Right atrium auricular region (tissue), 2 donors: ENCODE measurements around the gene TSPAN16. TPM values are rescaled to one million over a fixed set of nuclear protein-coding genes. Genes with fewer than 3 reads are reported as not detected.

Experiments used
- DNase-seq: peaks from one replicate; pipeline ENCODE4 v3.0.0-alpha.2; 2019; ENCODE audit warnings: low spot score
- H3K27ac ChIP-seq, 2 donors: fragments of 200-600 bp; sonication (generic); 1 replicate in 1 of 2; 2 replicates in 1 of 2; pipeline ENCODE4 v1.5.1; 2016 to 2019
- H3K27me3 ChIP-seq, 2 donors: fragments of 200-600 bp; sonication (generic); one replicate each; pipeline versions ENCODE4 v1.5.1 to v1.6.0; 2017 to 2019
- H3K36me3 ChIP-seq: fragments of 200-600 bp; sonication (generic); one replicate; pipeline ENCODE4 v1.5.1; 2016
- H3K4me1 ChIP-seq, 2 donors: fragments of 200-600 bp; sonication (generic); one replicate each; pipeline versions ENCODE4 v1.5.1 to v1.6.0; 2017 to 2019
- H3K4me3 ChIP-seq, 2 donors: fragments of 200-600 bp; sonication (generic); 1 replicate in 1 of 2; 2 replicates in 1 of 2; pipeline ENCODE4 v1.5.1; 2017 to 2019; ENCODE audit warnings: mild to moderate bottlenecking in 1 of 2, moderate library complexity in 1 of 2
- H3K9me3 ChIP-seq, 2 donors: fragments of 200-600 bp; sonication (generic); one replicate each; pipeline ENCODE4 v1.5.1; 2019
- total RNA-seq, 2 donors: library from RNA; depleted of rRNA; stranded (reverse); fragments of >200 nt; gene quantifications; one replicate each; pipeline ENCODE4 v1.1.0, GENCODE V29; 2016
- TF ChIP-seq, protein P1 (sequence below), 2 donors: fragments of 200-600 bp; sonication (generic); IDR thresholded peaks; one replicate each; pipeline ENCODE4 v1.5.1; 2019; ENCODE audit warnings: antibody characterized with exemption in 2 of 2

TSPAN16 gene
- total RNA-seq, 2 donors from 2014 or later: not detected

- no peak overlapping the region for H3K4me3 ChIP-seq
- H3K9me3 ChIP-seq: no peaks in the 10 kb centered on the region
- peaks cover 0 to 20% of the 10 kb centered on the region in 2 donors for H3K4me1 ChIP-seq
- TF ChIP-seq, protein P1, sequence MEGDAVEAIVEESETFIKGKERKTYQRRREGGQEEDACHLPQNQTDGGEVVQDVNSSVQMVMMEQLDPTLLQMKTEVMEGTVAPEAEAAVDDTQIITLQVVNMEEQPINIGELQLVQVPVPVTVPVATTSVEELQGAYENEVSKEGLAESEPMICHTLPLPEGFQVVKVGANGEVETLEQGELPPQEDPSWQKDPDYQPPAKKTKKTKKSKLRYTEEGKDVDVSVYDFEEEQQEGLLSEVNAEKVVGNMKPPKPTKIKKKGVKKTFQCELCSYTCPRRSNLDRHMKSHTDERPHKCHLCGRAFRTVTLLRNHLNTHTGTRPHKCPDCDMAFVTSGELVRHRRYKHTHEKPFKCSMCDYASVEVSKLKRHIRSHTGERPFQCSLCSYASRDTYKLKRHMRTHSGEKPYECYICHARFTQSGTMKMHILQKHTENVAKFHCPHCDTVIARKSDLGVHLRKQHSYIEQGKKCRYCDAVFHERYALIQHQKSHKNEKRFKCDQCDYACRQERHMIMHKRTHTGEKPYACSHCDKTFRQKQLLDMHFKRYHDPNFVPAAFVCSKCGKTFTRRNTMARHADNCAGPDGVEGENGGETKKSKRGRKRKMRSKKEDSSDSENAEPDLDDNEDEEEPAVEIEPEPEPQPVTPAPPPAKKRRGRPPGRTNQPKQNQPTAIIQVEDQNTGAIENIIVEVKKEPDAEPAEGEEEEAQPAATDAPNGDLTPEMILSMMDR (IDR thresholded peaks at IDR 0.05): no peak
- H3K27ac ChIP-seq: peak overlapping the region in 1 of 2 donors; percentile 9
- H3K36me3 ChIP-seq: peaks cover 6% of the 10 kb centered on the region
- DNase-seq: no peak
- H3K27me3 ChIP-seq: no peaks in the 10 kb centered on the region
Measured at GRCh38 chr19:11321191-11322126, 25.5 kb downstream of the TSPAN16 start.

DNA sequence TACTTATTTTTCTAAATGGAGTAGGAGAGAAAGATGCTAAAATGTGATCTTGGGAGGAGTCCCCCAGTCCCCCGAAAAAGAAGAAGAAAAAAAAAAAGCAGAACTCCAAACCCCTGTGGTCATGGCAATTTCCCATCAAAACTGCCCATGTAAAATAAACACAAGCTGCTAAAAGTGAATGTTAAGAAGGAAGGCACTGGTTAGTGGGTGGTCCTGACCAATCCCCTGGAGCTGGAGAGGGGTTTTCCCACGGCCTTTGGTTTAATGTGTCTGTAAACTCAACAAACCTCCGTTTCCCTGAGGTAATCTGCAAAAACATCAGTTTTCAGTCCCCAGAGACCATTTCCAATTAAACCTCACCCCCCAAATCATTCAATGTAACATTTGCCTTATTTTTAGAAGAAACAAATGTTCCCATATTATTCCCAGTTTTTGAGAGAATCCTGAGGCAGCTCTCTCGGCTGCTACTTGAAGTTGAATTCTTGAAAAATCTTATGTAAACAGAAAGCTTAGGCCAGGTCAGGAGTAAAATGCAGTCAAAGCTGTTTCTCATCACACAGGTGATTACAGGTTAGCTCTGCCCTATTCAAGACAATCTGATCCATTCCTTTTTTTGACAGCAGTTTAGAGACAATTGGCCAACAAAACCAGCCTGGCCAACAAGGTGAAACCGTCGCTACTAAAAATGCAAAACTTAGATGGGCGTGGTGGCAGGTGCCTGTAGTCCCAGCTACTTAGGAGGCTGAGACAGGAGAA, 26.5 kb downstream of the TSPAN16 start:
- Histone ChIP-seq H3K36me3 (peaks cover 15% of the 10 kb centered on the region), H3K27ac (peak overlapping the region in 1 of 2 donors; percentile 67), H3K4me3 (no peak overlapping the region), H3K9me3 (no peaks in the 10 kb centered on the region), H3K27me3 (no peaks in the 10 kb centered on the region), H3K4me1 (peaks cover 0 to 20% of the 10 kb centered on the region in 2 donors)
- DNase-seq: no peak
- TF ChIP-seq, protein P1 (IDR thresholded peaks at IDR 0.05): no peak

DNA sequence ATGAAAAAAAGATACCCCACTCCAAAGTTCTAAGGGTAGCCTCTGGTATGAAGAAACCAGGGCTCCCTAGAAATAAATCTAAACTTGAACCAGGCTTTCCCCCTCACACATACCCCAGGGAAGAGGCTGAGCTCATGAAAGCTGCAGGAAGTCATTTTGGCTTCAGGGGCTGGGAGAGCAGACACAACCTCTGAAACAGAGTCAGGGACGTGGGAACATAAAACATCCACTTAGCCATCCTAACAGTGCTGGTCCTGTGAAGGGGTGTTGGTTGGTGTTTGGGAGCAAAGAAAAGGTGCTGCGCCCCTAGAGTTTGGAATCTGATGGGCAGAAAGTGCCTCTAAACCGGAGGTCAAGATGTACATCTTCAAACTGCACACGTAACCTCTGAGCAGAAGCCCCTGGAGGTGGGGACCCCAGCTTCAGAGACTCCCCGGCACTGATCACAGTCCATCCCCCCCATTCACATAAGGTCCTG, 27.7 kb downstream of the TSPAN16 start:
- Histone ChIP-seq H3K27ac (peak overlapping the region; percentile 67 to 75), H3K27me3 (no peaks in the 10 kb centered on the region), H3K9me3 (no peaks in the 10 kb centered on the region), H3K4me1 (peaks cover 0 to 20% of the 10 kb centered on the region in 2 donors), H3K36me3 (peaks cover 27% of the 10 kb centered on the region), H3K4me3 (no peak overlapping the region)
- no peak for DNase-seq
- TF ChIP-seq, protein P1 (IDR thresholded peaks at IDR 0.05): no peak

DNA sequence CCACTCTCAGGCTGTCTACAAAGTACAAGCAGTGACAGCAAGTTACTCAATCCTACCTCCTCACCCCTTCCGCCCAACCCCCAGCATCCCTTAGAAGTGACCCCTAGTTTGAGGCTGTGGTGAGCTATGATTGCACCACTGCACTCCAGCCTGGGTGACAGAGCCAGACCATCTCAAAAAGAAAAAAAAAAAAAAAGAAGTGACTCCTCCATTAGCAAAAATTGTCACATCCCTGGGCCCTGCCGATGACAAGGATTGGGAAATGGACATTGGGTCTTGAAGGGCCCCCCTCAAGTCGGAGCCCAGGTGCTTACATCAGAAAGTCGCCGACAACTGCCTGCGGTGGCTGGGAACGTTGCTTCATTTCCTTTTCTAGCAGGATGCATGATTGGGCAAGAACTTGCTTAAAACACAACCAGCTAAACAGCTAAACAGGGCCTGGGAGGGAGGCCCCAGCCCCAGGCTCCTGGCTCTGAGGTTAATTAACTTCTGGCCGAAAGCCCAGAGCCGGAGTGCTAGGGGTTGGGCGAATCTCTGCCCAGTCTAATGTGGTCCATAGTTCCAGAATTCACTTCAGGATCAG, 28.2 kb downstream of the TSPAN16 start:
- TF ChIP-seq, protein P1 (IDR thresholded peaks at IDR 0.05): no peak
- peaks cover 0 to 20% of the 10 kb centered on the region in 2 donors for H3K4me1 ChIP-seq
- peak overlapping the region; percentile 67 to 75 for H3K27ac ChIP-seq
- H3K27me3 ChIP-seq: no peaks in the 10 kb centered on the region
- H3K4me3 ChIP-seq: no peak overlapping the region
- DNase-seq: peak; percentile 94
- no peaks in the 10 kb centered on the region for H3K9me3 ChIP-seq
- H3K36me3 ChIP-seq: peaks cover 27% of the 10 kb centered on the region

DNA sequence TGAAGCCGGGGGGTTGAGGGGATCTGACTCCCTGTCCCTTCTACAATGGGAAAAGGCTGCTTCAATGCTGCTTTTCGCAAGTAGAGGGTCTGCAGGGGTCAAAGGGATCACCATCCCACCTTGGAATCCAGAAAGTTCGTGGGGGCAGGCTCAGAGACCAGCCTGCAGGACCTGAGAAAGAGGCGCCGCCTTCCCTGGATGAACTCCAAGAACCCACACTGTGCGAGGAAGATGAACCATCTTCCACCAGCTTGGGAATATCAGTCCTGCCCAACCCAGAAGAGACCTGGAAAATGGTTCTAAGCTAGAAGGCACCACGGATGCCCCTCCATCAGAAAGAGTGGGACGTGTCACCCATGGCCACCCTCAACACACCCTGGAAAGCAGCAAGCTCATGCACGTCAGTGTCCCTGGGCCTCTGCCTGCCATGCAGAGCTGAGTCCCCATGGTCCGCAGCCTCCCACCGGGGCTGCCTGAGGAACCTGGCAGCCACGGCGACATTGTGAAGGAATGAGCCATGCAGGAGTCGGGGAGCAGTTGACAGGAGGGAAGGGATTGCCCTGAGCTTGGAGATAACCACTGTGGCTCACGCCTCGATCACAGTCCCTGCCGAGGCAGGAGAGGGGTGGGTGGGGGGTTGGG, 28.9 kb downstream of the TSPAN16 start:
- TF ChIP-seq, protein P1 (IDR thresholded peaks at IDR 0.05): no peak
- no peak overlapping the region for H3K4me3 ChIP-seq
- no peaks in the 10 kb centered on the region for H3K9me3 ChIP-seq
- peaks cover 0 to 20% of the 10 kb centered on the region in 2 donors for H3K4me1 ChIP-seq
- no peaks in the 10 kb centered on the region for H3K27me3 ChIP-seq
- peak overlapping the region; percentile 67 to 75 for H3K27ac ChIP-seq
- no peak for DNase-seq
- peaks cover 31% of the 10 kb centered on the region for H3K36me3 ChIP-seq
